Right atrium auricular region (tissue), 2 donors: ENCODE results near the gene BICD1. TPM values are rescaled to one million over a fixed set of nuclear protein-coding genes. Genes with fewer than 3 reads are reported as not detected.

Source experiments
- DNase-seq: peaks from one replicate; pipeline ENCODE4 v3.0.0-alpha.2; 2019; ENCODE audit warnings: low spot score
- H3K27ac ChIP-seq, 2 donors: fragments of 200-600 bp; sonication (generic); 1 replicate in 1 of 2; 2 replicates in 1 of 2; pipeline ENCODE4 v1.5.1; 2016 to 2019
- H3K27me3 ChIP-seq, 2 donors: fragments of 200-600 bp; sonication (generic); one replicate each; pipeline versions ENCODE4 v1.5.1 to v1.6.0; 2017 to 2019
- H3K36me3 ChIP-seq: fragments of 200-600 bp; sonication (generic); one replicate; pipeline ENCODE4 v1.5.1; 2016
- H3K4me1 ChIP-seq, 2 donors: fragments of 200-600 bp; sonication (generic); one replicate each; pipeline versions ENCODE4 v1.5.1 to v1.6.0; 2017 to 2019
- H3K4me3 ChIP-seq, 2 donors: fragments of 200-600 bp; sonication (generic); 1 replicate in 1 of 2; 2 replicates in 1 of 2; pipeline ENCODE4 v1.5.1; 2017 to 2019; ENCODE audit warnings: mild to moderate bottlenecking in 1 of 2, moderate library complexity in 1 of 2
- H3K9me3 ChIP-seq, 2 donors: fragments of 200-600 bp; sonication (generic); one replicate each; pipeline ENCODE4 v1.5.1; 2019
- total RNA-seq, 2 donors: library from RNA; depleted of rRNA; stranded (reverse); fragments of >200 nt; gene quantifications; one replicate each; pipeline ENCODE4 v1.1.0, GENCODE V29; 2016
- TF ChIP-seq, protein P1 (sequence below), 2 donors: fragments of 200-600 bp; sonication (generic); IDR thresholded peaks; one replicate each; pipeline ENCODE4 v1.5.1; 2019; ENCODE audit warnings: antibody characterized with exemption in 2 of 2

The BICD1 gene
- total RNA-seq, 2 donors from 2014 or later: 3.3 to 6.6 TPM

DNA sequence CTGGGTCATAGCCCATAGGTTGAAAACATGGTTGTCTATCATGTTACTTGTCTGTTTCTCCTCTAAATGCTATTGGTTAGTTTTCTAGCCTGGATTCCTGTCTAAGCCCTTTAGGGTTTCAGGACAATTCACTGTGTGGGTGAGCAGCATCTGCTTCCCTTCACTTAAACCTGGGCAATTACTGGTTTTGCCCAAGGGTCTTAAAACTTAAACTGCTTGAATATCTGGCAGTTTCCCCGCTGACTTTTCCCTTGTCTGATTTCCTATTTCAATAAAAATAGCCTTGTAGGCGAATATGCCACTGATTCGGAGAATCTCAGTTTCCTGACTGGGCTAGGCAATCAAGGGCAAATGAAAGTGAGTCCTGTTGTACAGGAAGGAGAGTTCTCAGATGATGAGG lies 154.0 kb downstream of the BICD1 start:
- TF ChIP-seq, protein P1, sequence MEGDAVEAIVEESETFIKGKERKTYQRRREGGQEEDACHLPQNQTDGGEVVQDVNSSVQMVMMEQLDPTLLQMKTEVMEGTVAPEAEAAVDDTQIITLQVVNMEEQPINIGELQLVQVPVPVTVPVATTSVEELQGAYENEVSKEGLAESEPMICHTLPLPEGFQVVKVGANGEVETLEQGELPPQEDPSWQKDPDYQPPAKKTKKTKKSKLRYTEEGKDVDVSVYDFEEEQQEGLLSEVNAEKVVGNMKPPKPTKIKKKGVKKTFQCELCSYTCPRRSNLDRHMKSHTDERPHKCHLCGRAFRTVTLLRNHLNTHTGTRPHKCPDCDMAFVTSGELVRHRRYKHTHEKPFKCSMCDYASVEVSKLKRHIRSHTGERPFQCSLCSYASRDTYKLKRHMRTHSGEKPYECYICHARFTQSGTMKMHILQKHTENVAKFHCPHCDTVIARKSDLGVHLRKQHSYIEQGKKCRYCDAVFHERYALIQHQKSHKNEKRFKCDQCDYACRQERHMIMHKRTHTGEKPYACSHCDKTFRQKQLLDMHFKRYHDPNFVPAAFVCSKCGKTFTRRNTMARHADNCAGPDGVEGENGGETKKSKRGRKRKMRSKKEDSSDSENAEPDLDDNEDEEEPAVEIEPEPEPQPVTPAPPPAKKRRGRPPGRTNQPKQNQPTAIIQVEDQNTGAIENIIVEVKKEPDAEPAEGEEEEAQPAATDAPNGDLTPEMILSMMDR (IDR thresholded peaks at IDR 0.05): no peak
- DNase-seq: no peak
- Histone ChIP-seq H3K27ac (no peak overlapping the region), H3K36me3 (no peaks in the 10 kb centered on the region), H3K27me3 (no peaks in the 10 kb centered on the region), H3K4me1 (no peaks in the 10 kb centered on the region), H3K9me3 (peaks cover 0 to 5% of the 10 kb centered on the region in 2 donors), H3K4me3 (no peak overlapping the region)

DNA sequence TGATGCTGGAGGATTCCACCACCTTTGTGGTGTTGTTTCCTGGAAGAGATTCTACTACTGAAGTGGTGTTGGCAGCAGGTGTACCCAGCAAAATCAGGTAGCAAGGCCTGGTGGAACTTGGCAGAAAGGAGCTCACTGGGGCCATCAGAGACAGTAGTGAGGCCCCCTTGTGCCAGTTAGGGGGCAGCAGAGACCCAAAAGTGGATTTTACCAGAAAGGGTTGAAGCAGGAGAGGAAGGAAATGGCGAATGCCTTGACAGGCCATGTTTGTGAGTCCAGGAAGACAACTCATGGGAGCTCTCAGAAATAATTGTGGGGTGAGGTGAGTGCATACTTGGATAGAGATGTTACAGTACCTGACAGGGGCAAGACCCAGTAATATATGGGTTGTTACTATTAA lies 155.0 kb downstream of the BICD1 start:
- Histone ChIP-seq H3K9me3 (peaks cover 0 to 5% of the 10 kb centered on the region in 2 donors), H3K4me1 (no peaks in the 10 kb centered on the region), H3K27ac (no peak overlapping the region), H3K36me3 (no peaks in the 10 kb centered on the region), H3K27me3 (no peaks in the 10 kb centered on the region), H3K4me3 (no peak overlapping the region)
- no peak for DNase-seq
- TF ChIP-seq, protein P1 (IDR thresholded peaks at IDR 0.05): no peak

DNA sequence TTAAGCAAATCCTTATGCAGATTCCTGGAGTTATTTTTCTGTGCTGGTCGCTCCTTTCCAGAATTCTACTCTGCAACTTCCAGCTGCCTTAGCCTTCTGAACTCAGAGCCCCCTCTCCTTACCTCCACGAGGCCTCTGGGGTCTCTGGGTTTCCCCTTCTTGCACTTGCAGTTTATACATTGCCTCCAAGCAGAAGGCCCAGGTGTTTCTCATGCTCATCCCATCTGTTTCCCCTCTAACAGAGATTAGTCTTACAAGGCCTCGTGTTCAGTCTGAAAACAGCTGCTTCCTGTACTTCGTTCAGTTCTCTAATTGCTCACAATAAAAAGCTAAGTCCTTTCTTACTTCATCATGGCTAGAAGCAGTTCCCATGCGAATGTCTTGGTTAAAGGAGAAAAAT lies 158.3 kb downstream of the BICD1 start:
- Histone ChIP-seq H3K36me3 (no peaks in the 10 kb centered on the region), H3K27ac (no peak overlapping the region), H3K4me3 (no peak overlapping the region), H3K4me1 (no peaks in the 10 kb centered on the region), H3K27me3 (no peaks in the 10 kb centered on the region), H3K9me3 (no peaks in the 10 kb centered on the region)
- TF ChIP-seq, protein P1 (IDR thresholded peaks at IDR 0.05): no peak
- DNase-seq: no peak

DNA sequence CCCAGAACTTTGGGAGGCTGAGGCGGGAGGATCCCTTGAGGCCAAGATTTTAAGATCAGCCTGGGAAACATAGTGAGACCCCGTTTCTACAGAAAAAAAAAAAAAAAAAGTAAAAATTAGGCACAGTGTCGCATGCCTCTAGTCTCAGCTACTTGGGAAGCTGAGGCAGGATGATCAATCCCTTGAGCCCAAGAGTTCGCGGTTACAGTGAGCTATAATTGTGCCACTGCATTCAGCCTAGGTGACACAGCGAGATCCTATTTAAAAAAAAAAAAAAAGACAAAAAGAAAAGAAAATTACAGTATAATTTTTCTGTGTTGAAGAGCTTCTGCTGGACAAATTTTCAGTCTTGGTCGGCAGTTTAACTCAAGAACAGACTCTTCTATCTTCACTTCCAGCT lies 158.8 kb downstream of the BICD1 start:
- Histone ChIP-seq H3K27me3 (no peaks in the 10 kb centered on the region), H3K4me3 (no peak overlapping the region), H3K9me3 (no peaks in the 10 kb centered on the region), H3K27ac (no peak overlapping the region), H3K36me3 (no peaks in the 10 kb centered on the region), H3K4me1 (no peaks in the 10 kb centered on the region)
- TF ChIP-seq, protein P1 (IDR thresholded peaks at IDR 0.05): no peak
- no peak for DNase-seq

DNA sequence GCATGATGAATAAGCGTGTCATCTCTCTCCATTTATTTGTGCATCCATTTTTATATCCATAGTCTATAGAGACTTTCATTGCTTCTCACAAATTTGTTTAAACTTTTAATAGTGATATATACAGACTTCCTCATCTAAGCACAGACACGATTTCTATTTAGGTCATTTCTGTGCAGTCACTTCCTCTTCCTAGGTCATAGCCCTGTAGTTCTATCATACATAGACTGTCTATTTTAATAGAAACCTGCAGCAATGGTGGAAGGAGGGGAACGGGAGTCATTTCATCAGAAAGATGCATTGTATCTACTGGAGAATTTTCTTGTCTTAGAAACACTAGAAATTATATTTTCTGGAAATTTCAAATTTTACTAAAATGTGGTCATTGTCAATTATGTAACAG lies 159.3 kb downstream of the BICD1 start:
- no peak overlapping the region for H3K27ac ChIP-seq
- no peaks in the 10 kb centered on the region for H3K27me3 ChIP-seq
- DNase-seq: no peak
- H3K9me3 ChIP-seq: no peaks in the 10 kb centered on the region
- no peaks in the 10 kb centered on the region for H3K36me3 ChIP-seq
- H3K4me3 ChIP-seq: no peak overlapping the region
- TF ChIP-seq, protein P1 (IDR thresholded peaks at IDR 0.05): no peak
- peaks cover 0 to 3% of the 10 kb centered on the region in 2 donors for H3K4me1 ChIP-seq

DNA sequence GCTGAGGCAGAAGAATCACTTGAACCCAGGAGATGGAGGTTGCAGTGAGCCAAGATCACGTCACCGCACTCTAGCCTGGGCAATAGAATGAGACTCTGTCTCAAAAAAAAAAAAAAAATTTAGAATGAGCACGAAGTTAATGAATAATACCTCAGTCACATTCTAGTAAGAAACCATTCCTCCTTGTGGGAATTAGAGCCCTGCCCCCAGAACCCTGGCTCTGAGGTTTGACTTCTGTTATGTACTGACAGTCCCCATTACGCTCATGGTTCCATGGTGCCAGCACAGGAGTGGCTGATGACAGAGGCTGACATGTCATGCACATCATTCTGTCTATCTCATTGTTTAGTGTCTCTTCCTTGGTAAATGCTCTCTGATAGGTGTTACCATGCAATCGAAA lies 160.1 kb downstream of the BICD1 start:
- Histone ChIP-seq H3K9me3 (no peaks in the 10 kb centered on the region), H3K36me3 (no peaks in the 10 kb centered on the region), H3K4me3 (no peak overlapping the region), H3K27ac (no peak overlapping the region), H3K4me1 (peaks cover 0 to 11% of the 10 kb centered on the region in 2 donors), H3K27me3 (no peaks in the 10 kb centered on the region)
- TF ChIP-seq, protein P1 (IDR thresholded peaks at IDR 0.05): no peak
- no peak for DNase-seq
